Left renal pelvis (tissue), 4 donors: ENCODE results near the gene CCDC63. TPM values are rescaled to one million over a fixed set of nuclear protein-coding genes. Genes with fewer than 3 reads are reported as not detected.

Experiments
- DNase-seq, 4 donors: peaks; one replicate each; pipeline ENCODE4 v3.0.0-alpha.2; 2013; ENCODE audit warnings: low read depth in 4 of 4, low spot score in 3 of 4
- polyA plus RNA-seq, 4 donors: library from polyadenylated mRNA; unstranded; fragments of 120-200 nt; gene quantifications; one replicate each; pipeline ENCODE4 v1.2.1, GENCODE V29; 2013; ENCODE audit not compliant: insufficient read length in 4 of 4

CCDC63 gene
- polyA plus RNA-seq, 4 donors = not detected

DNA sequence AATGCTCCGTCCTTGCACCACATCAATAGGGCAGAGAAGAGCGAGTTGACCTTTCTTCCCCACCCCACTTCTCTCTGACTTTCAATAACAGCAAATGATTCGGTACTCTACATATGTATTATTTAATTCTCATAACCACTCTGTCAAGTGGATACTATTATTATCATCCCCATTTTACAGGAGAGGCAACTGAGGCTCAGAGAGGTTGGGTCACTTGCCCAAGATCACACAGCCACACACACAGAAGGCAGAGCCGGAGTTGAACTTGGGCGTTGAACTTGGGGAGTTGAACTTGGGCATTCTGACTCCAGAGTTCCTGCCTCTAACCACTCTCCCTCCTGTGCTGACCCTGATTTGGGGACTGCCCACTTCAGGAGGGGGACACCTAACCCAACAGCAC is 72.9 kb downstream of the CCDC63 start:
- DNase-seq = no peak

DNA sequence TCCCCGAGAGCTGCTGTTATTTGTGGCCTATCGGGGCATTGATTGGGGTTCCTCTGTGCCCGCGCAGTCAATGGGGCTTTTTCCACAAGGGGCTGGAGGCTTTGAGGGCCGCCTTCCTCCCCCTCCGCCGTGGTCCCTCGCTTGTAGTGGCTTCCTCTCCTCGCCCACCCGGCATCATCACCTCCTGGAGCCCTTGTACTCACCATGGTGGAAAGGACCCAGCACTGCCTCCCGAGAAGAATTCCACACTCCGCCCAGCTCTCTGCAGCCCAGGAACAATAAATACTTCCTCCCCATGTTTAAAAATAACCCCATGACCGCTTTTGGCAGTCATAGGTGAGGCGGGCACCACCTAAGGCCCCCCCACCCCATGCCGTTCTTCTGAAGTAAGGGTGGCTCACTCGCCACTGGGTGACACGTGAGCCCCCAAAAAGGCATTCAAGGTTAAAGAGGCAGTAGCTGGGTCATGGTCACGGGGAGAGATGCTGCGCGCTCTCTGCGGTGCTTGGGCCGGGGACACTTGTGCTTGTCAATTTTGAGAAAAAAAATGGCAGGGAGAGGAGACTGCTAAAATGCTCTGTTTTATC is 73.6 kb downstream of the CCDC63 start, which contains the start of gene MYL2:
Gene MYL2 (minus strand): TSS at position 256 of the 587 bp plus-strand sequence. CDS start 50 bp downstream, at position 206.
- DNase-seq = no peak

DNA sequence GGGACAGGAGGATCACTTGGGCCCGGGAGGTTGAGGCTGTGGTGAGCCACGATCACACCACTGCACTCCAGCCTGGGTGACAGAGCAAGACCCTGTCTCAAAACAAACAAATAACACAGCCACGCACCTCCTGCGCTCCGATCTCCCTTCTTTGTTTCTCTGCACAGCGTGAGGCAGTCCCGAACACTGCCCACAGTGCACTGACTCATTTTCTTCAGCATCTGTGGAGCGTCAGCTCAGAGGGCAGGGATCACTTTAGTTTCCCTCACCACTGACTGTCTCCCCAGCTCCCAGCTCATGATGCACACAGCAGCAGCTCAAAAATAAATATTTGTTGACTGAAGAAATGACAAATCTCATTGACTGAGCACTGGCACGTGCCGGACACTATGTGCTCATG is 74.5 kb downstream of the CCDC63 start:
- DNase-seq = no peak

DNA sequence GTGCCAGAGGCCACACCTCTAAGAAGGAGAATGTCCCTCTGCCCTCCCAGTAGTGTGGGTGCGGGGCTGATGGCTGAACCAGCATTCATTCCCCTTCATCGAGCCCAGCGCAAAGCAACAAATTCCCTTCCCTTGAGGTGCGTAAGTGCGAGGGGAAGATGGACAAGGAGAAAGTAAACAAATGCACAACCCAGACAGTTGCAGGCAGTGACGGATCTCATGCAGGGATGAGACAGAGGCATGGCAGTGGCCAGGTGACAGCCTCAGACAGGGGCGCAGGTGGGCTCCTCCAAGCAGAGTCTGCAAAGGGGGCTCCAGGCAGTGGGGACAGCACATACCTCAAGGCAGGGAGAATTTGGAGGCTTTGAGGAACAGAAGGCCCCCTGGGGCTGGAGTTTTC is 75.9 kb downstream of the CCDC63 start:
- no peak for DNase-seq

DNA sequence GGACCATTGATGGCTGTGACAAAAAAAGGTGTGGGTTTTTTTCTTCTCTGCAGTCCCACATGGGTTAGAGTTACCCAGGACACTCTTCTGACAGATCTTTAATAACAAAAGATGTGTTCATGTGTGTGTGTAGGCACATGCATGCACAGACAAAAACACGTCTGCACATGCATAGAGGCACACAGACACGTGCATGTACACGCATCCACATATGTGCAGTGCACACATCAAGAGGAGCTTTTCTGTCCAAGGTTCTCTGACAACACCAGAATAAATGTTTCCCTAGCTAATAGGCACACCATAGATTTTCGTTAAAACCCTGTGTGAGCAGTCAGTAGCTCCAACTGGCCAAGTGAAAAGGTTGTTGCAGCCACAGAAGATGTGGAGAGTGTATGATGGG is 76.4 kb downstream of the CCDC63 start:
- no peak for DNase-seq

DNA sequence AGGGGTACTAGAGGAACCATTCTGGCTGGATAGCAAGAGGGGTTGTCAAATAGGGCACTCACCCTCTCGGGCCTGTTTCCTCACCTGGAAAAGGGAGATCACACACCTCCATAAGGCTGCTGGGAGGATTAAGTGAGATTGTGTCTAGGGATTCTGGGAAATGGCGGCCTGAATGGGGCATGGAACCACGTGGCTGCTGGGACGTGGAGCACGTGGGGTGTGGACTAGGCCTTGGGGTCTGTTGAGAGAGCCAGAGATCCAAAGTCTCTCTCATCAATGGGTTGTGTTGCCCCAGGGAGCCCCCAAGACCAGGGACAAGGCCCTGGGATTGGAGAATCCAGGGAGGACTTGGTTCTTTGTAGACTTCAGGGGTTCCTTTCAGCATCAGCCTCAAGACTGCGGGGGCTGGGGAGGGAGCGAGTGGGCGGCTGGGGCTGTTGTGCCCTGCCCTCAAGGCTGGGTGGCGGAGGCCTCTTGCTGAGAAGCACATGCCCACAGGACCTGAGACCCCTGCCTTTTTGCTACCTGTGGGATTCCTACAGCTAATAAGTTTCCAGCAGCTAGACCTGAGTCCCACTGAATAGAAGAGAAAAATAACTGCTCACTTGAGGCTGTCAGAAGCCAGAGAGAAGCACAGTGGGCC is 77.0 kb downstream of the CCDC63 start:
- no peak for DNase-seq

DNA sequence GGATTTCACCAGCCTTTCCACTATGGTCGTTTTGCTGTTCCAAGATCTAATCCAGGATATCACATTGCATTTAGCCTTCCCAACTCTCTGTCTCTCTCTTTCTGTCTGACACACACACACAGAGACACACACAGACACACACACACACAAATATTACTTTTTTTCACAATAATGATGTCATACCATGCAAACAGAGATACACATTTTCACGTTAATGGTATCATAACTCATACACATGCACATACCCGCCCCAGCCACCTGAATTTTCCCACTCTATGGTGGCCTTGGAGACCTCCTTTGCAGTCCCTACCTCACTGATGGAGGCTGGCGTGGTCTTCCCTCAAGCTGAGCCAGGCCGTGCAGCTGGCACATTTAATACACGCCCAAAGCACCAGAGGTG is 80.8 kb downstream of the CCDC63 start:
- DNase-seq = no peak

DNA sequence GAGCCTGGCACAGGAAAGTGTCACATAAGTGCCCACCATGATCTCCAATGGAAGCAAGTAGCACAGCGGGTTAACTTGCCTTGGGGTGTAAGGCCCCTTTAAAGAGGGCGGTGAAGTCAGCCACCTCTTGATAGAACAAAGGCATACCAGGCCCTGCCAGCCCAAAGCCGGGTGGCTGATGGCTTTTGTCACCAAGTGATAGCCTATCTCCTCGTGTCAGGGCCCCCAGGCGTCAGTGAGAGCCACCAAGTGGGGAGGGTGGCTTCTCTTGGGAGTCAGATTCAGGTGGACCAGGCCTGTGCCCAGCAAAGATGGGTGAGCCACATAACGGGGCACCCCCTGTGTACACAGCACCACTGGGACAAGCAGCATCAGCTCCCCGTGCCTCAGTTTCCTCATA is 81.9 kb downstream of the CCDC63 start:
- DNase-seq = no peak

DNA sequence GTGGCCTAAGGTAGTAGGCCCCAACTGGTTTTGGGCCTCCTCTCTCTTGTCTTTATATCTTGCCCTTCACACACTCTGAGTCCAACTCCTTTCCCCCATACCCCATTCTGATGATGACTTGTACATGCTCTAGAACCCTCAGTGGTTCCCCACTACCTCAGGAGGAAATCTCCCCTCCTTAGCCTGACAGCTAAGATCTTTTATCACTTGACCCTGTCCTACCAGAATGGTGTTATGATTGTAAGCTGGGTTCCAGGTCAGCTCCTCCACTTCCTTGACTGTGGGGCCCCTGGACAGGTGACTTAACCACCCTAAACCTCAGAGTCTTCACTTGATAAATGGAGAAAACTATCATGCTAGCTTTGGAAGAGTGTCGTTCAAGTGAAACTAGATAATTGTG is 83.0 kb downstream of the CCDC63 start:
- DNase-seq = no peak

DNA sequence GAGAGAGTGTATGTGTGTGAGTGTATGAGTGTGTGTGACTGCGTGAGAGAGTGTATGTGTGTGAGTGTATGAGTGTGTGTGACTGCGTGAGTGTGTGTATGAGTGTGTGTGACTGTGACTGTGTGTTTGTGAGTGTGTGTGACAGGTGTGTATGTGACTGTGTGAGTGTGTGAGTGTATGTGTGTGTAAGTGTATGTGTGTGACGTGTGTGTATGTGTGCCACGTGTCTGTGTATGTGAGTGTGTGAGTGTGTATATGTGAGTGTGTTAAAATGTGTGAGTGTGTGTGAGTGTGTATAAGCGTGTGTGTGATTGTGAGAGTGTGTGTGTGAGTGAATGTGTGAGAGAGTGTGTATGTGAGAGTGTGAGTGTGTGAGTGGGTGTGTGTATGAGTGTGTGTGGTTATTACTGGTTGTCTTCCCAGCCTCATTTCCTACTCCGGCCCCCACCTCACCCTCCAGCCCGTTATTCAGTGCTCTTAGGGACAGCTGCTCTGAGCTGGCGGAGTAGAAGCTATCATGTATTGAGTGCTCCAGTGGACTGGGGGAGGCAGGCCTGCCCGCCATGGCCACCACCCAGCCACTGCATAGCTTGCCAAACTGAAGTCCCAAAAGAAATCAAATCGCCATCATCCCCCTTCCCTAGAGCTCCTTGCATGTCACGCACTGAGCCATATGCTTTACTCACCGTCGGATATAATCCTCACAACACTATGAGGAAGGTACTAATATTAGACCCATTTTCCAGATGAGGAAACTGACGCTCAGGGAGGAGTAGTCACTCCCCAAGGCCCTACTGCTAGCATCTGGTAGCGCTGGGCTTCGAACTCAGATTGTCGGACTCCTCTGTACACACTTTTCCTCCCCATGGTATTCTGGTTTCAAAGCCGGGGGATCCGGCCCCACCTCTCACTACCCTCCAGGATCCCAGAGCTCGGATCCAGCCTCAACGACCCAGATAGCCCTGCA is 83.8 kb downstream of the CCDC63 start:
- DNase-seq = no peak

DNA sequence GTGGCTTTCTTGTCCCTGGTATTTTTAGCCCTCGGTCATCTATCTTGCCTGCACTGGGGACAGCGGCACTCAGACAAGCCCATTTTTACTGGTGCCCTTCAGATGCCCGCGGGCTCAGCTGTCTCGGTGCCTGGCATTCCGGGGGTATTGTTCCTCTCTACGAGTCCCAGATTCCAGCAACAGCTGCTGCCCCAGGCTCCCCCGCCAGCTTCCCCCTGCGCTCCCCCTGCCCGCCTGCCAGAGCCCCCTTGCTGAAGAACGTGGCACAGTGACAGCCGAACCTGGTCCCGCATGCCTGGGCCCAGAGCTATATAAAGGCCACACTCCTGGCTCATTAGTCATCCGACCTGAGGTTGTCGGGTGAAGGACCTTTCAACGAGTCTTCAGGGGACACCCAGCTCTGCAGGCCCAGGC is 84.5 kb downstream of the CCDC63 start:
- no peak for DNase-seq

DNA sequence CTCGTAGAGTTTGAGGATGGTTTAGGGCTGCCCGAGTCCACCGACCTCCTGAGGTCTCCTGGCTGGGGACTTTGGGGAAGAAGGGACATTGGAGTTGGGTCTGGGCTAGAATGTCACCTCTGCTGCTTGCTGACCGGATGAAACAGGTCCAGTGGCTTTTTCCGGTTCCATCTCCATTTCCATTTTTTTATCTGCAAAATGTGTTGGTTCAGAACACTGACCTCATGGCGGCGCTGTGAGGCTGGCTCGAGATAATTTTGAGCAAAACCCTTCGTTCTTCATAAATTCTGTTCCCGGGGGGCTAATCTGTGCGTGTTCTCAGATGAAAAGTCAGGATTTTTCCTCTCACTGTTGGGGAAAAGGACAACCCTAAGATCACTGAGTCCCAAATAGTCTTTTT is 85.3 kb downstream of the CCDC63 start:
- no peak for DNase-seq

DNA sequence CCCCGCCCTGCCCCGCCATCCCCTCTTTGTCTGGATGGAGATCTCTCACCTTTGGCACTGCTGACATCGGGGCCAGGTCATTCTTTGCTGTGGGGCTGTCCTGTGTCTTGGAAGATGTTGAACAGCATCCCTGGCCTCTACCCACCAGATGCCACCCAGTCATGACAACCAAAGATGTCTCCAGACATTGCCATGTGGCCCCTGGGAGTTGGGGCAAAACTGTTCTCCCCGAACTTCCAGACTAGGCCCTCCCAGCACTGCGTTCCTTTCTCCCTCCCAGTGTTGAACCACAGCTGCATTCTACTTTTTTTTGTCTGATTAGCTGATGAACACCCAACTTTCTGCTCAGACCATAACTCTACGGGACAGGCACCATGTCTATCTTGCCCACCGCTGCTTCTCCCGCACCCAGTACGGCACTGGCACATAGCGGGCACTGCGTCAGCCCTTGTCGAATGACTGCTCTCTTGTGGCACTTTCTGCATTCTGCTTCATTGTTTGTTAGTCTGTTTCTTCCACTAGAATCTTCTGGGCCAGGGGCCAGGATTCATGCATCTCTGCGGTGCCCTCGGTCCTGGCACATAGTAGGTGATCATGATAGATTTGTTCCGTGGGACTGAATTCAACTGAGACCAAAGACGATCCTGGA is 86.7 kb downstream of the CCDC63 start:
- no peak for DNase-seq

DNA sequence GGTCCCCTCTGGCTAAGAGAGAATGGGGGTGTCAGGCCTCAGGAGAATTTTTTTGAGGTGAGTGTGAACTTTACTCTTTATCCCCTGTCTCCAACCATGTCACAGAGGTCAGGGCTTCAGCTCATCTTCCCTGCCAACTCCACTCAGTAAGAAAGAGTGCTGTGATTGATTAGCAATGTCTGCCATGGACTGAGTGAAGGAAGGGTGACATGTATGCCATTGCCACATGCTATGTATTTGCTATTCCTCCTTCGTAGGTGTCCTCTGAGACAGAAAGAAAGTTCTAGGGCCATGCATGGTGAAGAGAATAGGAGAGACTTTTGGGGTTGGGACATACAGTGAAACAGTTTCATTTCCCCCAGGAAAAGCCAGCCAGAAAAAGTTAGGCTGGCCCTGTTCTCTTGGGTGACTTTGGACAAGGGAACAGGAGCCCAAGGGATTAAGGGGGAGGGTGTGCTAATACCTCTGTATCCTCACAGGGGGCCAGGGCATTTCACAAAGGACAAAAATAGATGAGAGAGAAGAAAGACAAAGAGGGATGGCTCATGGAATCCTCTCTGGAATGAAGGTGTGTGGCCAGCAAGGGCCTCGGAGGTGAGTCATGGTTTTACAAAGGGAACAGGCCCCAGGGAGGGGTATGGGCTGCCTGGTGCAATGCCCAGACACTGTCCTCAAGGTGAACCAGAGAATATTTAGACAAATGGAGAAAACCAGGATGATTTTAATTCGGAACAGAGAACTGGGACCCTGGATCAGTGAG is 87.5 kb downstream of the CCDC63 start:
- DNase-seq = no peak

DNA sequence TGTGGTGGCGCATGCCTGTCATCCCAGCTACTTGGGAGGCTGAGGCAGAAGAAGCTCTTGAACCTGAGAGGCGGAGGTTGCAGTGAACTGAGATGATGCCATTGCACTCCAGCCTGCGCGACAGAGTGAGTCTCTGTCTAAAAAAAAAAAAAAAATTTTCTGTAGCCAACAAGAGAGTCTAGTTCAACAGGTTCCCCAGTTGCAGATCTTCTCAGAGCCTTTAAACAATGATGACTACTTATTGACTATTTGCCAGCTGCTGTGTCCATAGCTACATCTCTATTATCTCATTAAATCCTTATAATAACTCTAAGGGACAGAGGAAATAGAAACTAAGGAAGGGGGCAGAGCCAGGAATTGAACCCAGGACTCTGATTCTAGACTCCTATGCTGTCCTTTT is 88.8 kb downstream of the CCDC63 start:
- DNase-seq = no peak

DNA sequence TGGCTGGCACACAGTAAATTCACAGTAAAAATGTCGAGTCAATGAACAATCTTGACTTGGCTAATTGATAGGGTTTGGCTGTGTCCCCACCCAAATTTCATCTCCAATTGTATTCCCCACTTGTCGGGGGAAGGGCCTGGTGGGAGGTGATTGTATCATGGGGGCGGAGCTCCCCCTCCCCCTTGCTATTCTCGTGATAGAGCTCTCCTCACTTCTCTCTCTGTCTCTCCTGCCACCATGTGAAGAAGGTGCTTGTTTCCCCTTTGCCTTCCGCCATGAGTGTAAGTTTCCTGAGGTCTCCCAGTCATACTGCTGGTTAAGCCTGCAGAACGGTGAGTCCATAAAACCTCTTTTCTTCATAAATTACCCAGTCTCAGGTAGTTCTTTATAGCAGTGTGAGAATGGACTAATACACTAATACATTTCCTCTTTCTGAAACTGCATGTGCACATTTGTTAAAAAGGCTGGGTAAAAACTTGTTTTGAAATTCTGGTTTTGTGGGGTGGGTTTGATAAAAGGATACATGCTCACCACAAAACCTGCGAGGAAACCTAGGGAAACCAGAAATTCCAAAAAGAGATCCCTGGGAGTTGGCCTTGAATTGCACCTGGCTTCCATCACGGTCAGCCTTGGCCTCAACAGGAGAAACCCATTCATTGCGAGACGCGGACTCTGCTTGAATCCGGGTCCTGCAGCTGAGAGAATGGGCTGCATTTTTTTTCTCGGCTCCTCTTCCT is 89.7 kb downstream of the CCDC63 start:
- DNase-seq = no peak

DNA sequence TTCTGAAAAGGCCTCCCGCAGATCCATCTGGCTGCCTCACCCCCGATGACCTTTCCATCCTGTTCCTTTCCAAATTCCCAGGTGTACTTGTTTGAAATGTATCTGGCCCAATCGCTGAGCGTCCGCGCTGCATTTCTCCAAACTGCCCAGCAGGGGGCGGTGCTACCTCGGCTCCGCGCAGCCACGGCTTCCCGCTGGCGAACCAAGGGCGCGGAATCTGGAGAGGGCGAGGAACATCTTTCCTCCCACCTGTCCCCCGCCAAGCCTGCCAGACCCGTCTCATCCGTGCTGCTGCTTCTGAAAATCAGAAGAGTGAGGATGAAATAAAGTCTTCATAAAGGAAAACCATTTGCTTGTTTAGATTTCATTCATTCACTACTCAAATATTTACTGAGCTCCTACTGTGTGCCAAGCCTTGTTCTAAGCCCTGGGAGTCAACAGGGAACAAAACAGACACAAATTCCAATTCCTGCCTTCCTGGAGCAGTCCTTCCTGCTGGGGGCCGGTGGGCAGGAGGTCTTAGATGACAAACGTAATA is 90.4 kb downstream of the CCDC63 start:
- DNase-seq = peak in 3 of 4 donors; percentile 27 to 31 (median 29)

DNA sequence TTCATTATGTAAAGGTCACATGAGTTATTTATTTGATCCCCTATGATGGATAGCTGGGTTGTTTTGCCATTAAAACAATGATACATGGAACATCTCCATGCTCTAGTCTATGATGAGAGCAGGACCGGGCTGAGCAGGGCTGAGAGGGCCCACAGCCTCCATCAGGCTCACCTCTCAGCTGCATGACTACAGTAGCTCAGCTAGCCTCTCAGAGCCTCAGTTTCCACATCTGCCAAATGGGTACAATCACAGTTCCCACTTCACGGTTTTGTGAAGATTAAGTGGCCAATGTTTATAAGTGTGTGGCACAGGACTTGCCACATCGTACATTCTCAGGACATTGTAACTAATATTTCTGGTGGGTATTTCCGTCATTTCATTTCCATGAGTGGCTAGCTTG is 93.5 kb downstream of the CCDC63 start:
- no peak for DNase-seq

DNA sequence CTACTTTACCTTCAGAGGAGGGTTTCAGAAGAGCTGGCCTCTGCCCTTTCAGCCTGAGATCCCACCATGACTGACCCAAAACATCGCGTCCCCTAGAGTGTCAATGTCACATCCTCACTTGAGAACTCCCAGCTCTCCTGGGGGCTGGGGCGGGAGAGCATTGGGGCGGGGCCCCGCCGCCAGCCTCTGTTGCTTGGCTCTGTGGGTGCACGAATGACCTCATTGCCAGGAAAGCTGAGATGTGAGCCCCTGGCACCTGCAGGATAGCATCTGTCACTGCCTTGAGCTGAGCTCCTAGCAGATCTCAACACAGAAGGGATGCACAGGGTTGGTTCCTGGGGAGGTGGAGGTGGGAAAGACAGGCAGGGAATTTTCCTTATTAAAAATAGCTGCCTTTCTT is 94.1 kb downstream of the CCDC63 start:
- DNase-seq = no peak
